ENCODE results near the gene RAPGEF3. TPM values are rescaled to one million over a fixed set of nuclear protein-coding genes. Genes with fewer than 3 reads are reported as not detected.

The RAPGEF3 gene
- total RNA-seq, 2 experiments from 2014 or later = 0.24 TPM; not detected in 1

GRCh38 chr12:47737936-47738594 is 20.6 kb downstream of the RAPGEF3 start:
- H3K36me3 Mint-ChIP-seq (ENCODE audit: low read depth) = no peaks in the 10 kb centered on the region
- ATAC-seq (no peak), DNase-seq (no peak)
- no peak overlapping the region for H3K27ac Mint-ChIP-seq
- CTCF ChIA-PET = interaction anchor here (7.3 to 17.0 kb wide), 3 partner anchors 26 to 99 kb away, joined by 297 to 646 read pairs (median 360); partner anchors contain the start of genes RPAP3 and SLC48A1
- H3K27me3 Mint-ChIP-seq (ENCODE audit: low read depth) = peaks cover 1% of the 10 kb centered on the region
- POLR2A ChIA-PET = no interaction called here
- H3K9me3 Mint-ChIP-seq (ENCODE audit: insufficient read depth) = no peaks in the 10 kb centered on the region
- no peak overlapping the region for H3K4me3 Mint-ChIP-seq
- H3K4me1 Mint-ChIP-seq (ENCODE audit: low read depth) = peaks cover 26% of the 10 kb centered on the region

GRCh38 chr12:47736877-47737676 is 21.6 kb downstream of the RAPGEF3 start:
- no peaks in the 10 kb centered on the region for H3K36me3 Mint-ChIP-seq (ENCODE audit: low read depth)
- POLR2A ChIA-PET = interaction anchor here (0.7 kb wide), 1 partner anchor 68 kb away, joined by 3 read pairs; no protein-coding TSS in a partner anchor

GRCh38 chr12:47736216-47736615 is 22.5 kb downstream of the RAPGEF3 start:
- Mint-ChIP-seq H3K4me1 (ENCODE audit: low read depth) (peaks cover 13% of the 10 kb centered on the region), H3K27me3 (ENCODE audit: low read depth) (no peaks in the 10 kb centered on the region), H3K27ac (no peak overlapping the region), H3K9me3 (ENCODE audit: insufficient read depth) (no peaks in the 10 kb centered on the region), H3K4me3 (no peak overlapping the region), H3K36me3 (ENCODE audit: low read depth) (no peaks in the 10 kb centered on the region)
- ChIA-PET POLR2A (interaction anchor here (0.7 kb wide), 1 partner anchor 69 kb away, joined by 3 read pairs; no protein-coding TSS in a partner anchor), CTCF (interaction anchor here (0.8 to 17.0 kb wide), 6 partner anchors 11 to 102 kb away, joined by 3 to 297 read pairs (median 4); partner anchors contain the start of genes ENDOU and RPAP3)
- no peak for ATAC-seq
- DNase-seq = no peak

More at GRCh38 chr12:47736877-47737676, 21.6 kb downstream of the RAPGEF3 start:
- H3K4me1 Mint-ChIP-seq (ENCODE audit: low read depth) = peaks cover 19% of the 10 kb centered on the region
- H3K27ac Mint-ChIP-seq = no peak overlapping the region
- ATAC-seq = no peak
- CTCF ChIA-PET = interaction anchor here (1.1 to 17.0 kb wide), 5 partner anchors 12 to 36 kb away, joined by 3 to 646 read pairs (median 10); partner anchors contain the start of genes ENDOU, RPAP3 and SLC48A1
- no peak for DNase-seq
- H3K9me3 Mint-ChIP-seq (ENCODE audit: insufficient read depth) = no peaks in the 10 kb centered on the region
- H3K4me3 Mint-ChIP-seq = no peak overlapping the region
- H3K27me3 Mint-ChIP-seq (ENCODE audit: low read depth) = no peaks in the 10 kb centered on the region

DNA sequence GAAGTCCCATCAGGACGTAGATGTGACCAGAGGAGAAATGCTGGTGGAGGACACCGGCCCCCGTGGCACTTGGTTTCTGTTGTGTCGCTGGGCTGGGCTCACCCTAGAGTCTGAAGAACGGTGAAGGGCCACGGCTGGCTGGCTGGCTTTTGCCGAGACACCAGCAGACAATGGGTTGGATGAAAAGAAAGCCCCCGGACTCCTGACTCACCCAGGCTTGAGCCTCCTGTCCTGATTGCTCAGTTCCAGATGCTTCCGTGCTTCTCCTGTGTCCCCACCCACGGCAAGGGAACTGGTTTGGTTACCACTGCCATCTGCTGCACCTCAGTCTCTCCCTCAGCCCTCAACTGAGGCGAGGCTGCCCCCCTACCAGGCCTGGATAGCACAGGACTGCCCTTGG is 23.0 kb downstream of the RAPGEF3 start:
- Mint-ChIP-seq H3K4me3 (no peak overlapping the region), H3K27ac (no peak overlapping the region), H3K4me1 (ENCODE audit: low read depth) (peaks cover 9% of the 10 kb centered on the region), H3K27me3 (ENCODE audit: low read depth) (no peaks in the 10 kb centered on the region), H3K36me3 (ENCODE audit: low read depth) (no peaks in the 10 kb centered on the region), H3K9me3 (ENCODE audit: insufficient read depth) (no peaks in the 10 kb centered on the region)
- DNase-seq (no peak), ATAC-seq (no peak)
- CTCF ChIA-PET = interaction anchor here (0.8 to 17.0 kb wide), 7 partner anchors 8 to 103 kb away, joined by 3 to 297 read pairs (median 3); partner anchors contain the start of genes ENDOU and RPAP3
- POLR2A ChIA-PET = no interaction called here

GRCh38 chr12:47734725-47735480 is 23.8 kb downstream of the RAPGEF3 start:
- H3K27me3 Mint-ChIP-seq (ENCODE audit: low read depth) = no peaks in the 10 kb centered on the region
- CTCF ChIA-PET = interaction anchor here (1.0 to 17.0 kb wide), 5 partner anchors 9 to 98 kb away, joined by 3 to 297 read pairs (median 3); partner anchors contain the start of gene RPAP3

DNA sequence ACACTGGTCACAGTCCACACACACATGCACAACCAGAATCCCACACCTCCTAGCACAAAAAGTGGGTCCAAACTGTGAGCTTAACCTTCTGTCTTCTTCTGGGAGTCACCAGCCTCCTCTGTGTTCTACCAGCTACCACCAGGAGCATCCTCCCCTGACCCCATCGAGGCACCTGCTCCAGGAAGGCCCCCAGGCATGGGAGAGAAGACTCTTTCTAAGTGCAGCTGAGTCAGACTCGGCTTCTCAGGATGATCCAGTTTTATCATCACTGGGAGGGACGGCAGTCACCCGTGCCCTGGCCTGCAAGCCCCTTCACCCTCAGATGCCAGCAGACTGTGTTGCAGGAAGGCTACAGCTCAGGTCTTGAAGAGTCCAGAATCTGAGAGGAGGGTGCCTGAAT is 25.5 kb downstream of the RAPGEF3 start:
- ATAC-seq (no peak), DNase-seq (no peak)
- ChIA-PET CTCF (interaction anchor here (0.8 to 17.0 kb wide), 9 partner anchors 9 to 230 kb away, joined by 3 to 297 read pairs (median 4); partner anchors contain the start of genes RPAP3 and TMEM106C), POLR2A (interaction anchor here (0.5 to 0.8 kb wide), 2 partner anchors 15 to 1119 kb away, joined by 3 read pairs; partner anchors contain the start of gene DDX23)
- Mint-ChIP-seq H3K9me3 (ENCODE audit: insufficient read depth) (no peaks in the 10 kb centered on the region), H3K4me3 (no peak overlapping the region), H3K4me1 (ENCODE audit: low read depth) (no peaks in the 10 kb centered on the region), H3K36me3 (ENCODE audit: low read depth) (no peaks in the 10 kb centered on the region), H3K27ac (no peak overlapping the region), H3K27me3 (ENCODE audit: low read depth) (no peaks in the 10 kb centered on the region)

More at GRCh38 chr12:47734725-47735480, 23.8 kb downstream of the RAPGEF3 start:
- no peak for DNase-seq
- no peak overlapping the region for H3K27ac Mint-ChIP-seq
- peaks cover 6% of the 10 kb centered on the region for H3K4me1 Mint-ChIP-seq (ENCODE audit: low read depth)
- H3K4me3 Mint-ChIP-seq = no peak overlapping the region
- ATAC-seq = no peak
- no peaks in the 10 kb centered on the region for H3K36me3 Mint-ChIP-seq (ENCODE audit: low read depth)
- no peaks in the 10 kb centered on the region for H3K9me3 Mint-ChIP-seq (ENCODE audit: insufficient read depth)
- POLR2A ChIA-PET = no interaction called here

DNA sequence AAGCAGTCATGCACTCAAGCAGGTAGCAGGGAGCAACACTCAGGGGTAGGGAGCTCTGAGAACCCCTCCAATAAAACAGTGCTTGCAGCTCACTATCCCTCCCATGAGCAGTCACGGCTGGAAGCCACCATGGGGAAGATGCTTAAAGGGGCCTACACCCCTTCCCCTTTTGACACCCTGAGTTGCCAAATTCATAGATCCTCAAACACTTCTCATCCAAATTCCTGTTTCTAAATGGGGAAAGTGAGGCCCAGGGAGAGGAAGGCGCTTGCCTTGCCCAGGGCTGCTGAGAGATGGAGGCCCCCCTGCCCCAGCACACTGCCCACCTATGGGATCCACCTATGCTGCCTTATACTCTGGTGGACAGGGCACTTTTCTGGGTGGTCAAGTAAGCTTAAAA is 26.2 kb downstream of the RAPGEF3 start:
- ChIA-PET CTCF (interaction anchor here (1.3 to 17.0 kb wide), 5 partner anchors 9 to 81 kb away, joined by 4 to 297 read pairs (median 26); partner anchors contain the start of gene RPAP3), POLR2A (interaction anchor here (0.8 to 1.0 kb wide), 2 partner anchors 14 to 16 kb away, joined by 3 read pairs; no protein-coding TSS in a partner anchor)
- H3K27me3 Mint-ChIP-seq (ENCODE audit: low read depth) = no peaks in the 10 kb centered on the region
- H3K36me3 Mint-ChIP-seq (ENCODE audit: low read depth) = no peaks in the 10 kb centered on the region
- H3K4me1 Mint-ChIP-seq (ENCODE audit: low read depth) = no peaks in the 10 kb centered on the region
- no peak overlapping the region for H3K27ac Mint-ChIP-seq
- H3K4me3 Mint-ChIP-seq = no peak overlapping the region
- no peak for DNase-seq
- ATAC-seq = no peak
- H3K9me3 Mint-ChIP-seq (ENCODE audit: insufficient read depth) = no peaks in the 10 kb centered on the region

GRCh38 chr12:47731723-47732122 is 27.0 kb downstream of the RAPGEF3 start:
- DNase-seq = no peak
- POLR2A ChIA-PET = interaction anchor here (1.0 kb wide), 1 partner anchor 13 kb away, joined by 3 read pairs; no protein-coding TSS in a partner anchor
- CTCF ChIA-PET = interaction anchor here (0.6 to 17.0 kb wide), 6 partner anchors 11 to 107 kb away, joined by 3 to 297 read pairs (median 16); partner anchors contain the start of genes RPAP3 and SLC48A1
- H3K4me1 Mint-ChIP-seq (ENCODE audit: low read depth) = no peaks in the 10 kb centered on the region
- no peak overlapping the region for H3K4me3 Mint-ChIP-seq
- H3K27me3 Mint-ChIP-seq (ENCODE audit: low read depth) = no peaks in the 10 kb centered on the region
- H3K36me3 Mint-ChIP-seq (ENCODE audit: low read depth) = no peaks in the 10 kb centered on the region
- no peaks in the 10 kb centered on the region for H3K9me3 Mint-ChIP-seq (ENCODE audit: insufficient read depth)
- no peak for ATAC-seq
- no peak overlapping the region for H3K27ac Mint-ChIP-seq

- Mint-ChIP-seq H3K4me3 (no peak overlapping the region), H3K9me3 (ENCODE audit: insufficient read depth) (no peaks in the 10 kb centered on the region), H3K4me1 (ENCODE audit: low read depth) (peaks cover 3% of the 10 kb centered on the region), H3K36me3 (ENCODE audit: low read depth) (no peaks in the 10 kb centered on the region), H3K27ac (no peak overlapping the region), H3K27me3 (ENCODE audit: low read depth) (no peaks in the 10 kb centered on the region)
- ATAC-seq (no peak), DNase-seq (no peak)
- ChIA-PET CTCF (interaction anchor here (1.0 to 17.0 kb wide), 4 partner anchors 13 to 43 kb away, joined by 4 to 297 read pairs (median 38); partner anchors contain the start of genes RPAP3 and SLC48A1), POLR2A (no interaction called here)
Measured at GRCh38 chr12:47730341-47730744, 28.3 kb downstream of the RAPGEF3 start.

GRCh38 chr12:47729233-47729632 is 29.4 kb downstream of the RAPGEF3 start:
- no peaks in the 10 kb centered on the region for H3K9me3 Mint-ChIP-seq (ENCODE audit: insufficient read depth)
- ATAC-seq (no peak), DNase-seq (no peak)
- no peak overlapping the region for H3K27ac Mint-ChIP-seq
- H3K4me3 Mint-ChIP-seq = no peak overlapping the region
- CTCF ChIA-PET = interaction anchor here (0.7 to 17.0 kb wide), 3 partner anchors 14 to 37 kb away, joined by 3 to 297 read pairs (median 72); partner anchors contain the start of gene RPAP3
- H3K36me3 Mint-ChIP-seq (ENCODE audit: low read depth) = no peaks in the 10 kb centered on the region
- no peaks in the 10 kb centered on the region for H3K27me3 Mint-ChIP-seq (ENCODE audit: low read depth)
- peaks cover 6% of the 10 kb centered on the region for H3K4me1 Mint-ChIP-seq (ENCODE audit: low read depth)
- POLR2A ChIA-PET = no interaction called here
